MM.1S (cell line): ENCODE measurements around the gene KCNC1.

ENCODE experiments used
- CTCF ChIP-seq: fragments of 300-600 bp; sonication (generic); IDR thresholded peaks from 2 replicates; pipeline ENCODE4 v1.5.1; 2016; ENCODE audit warnings: antibody characterized with exemption, low read length, mixed read lengths
- EZH2 ChIP-seq: fragments of 300-600 bp; sonication (generic); optimal IDR thresholded peaks from 2 replicates; pipeline ENCODE3; 2017; ENCODE audit warnings: low read depth, mild to moderate bottlenecking, antibody characterized with exemption, low read length, mixed read lengths
- EZH2phosphoT487 ChIP-seq: fragments of 300-600 bp; sonication (generic); IDR thresholded peaks from 2 replicates; pipeline ENCODE4 v1.6.1; 2018; ENCODE audit warnings: antibody characterized with exemption, low read length

DNA sequence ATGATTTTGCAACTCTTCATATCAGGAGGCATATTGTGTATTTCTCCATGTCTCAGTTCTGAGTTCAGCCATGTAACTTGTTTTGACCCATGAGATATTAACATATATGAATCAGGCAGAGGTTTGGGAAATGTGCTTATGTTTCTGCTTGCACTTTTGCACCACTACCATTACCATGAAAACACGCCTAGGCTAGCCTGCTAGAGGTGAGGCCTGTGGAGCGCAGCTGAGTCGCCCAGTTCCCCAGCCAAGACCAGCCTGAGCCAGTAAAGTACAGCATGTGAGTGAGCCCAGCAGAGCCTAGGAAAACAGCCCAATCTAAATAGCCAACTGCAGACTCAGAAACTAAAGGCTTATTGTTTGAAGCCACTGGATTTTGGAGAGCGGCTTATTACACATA is 33.6 kb upstream of the KCNC1 start:
- TF ChIP-seq CTCF = no peak
- no peak for TF ChIP-seq EZH2
- no peak for TF ChIP-seq EZH2phosphoT487
